ENCODE data around the gene PARD3.

DNA sequence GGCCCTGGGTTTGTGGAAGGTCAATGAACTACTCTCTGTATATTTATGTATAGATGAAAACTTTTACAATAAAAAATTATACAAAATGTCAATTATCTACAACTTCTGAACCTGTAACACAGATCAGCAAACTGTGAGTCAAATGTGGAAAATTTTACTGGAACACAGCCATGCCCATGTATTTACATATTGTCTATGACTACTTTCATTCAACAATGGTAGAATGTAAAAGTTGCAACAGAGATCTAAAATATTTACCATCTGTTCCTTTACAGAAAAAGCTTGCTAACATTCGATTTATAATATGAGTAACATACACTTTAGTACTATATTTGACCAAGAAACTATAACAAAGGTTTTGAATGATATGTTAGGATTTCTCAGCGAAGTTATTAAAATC lies 481.6 kb downstream of the PARD3 start:
- TF ChIP-seq, protein P1, sequence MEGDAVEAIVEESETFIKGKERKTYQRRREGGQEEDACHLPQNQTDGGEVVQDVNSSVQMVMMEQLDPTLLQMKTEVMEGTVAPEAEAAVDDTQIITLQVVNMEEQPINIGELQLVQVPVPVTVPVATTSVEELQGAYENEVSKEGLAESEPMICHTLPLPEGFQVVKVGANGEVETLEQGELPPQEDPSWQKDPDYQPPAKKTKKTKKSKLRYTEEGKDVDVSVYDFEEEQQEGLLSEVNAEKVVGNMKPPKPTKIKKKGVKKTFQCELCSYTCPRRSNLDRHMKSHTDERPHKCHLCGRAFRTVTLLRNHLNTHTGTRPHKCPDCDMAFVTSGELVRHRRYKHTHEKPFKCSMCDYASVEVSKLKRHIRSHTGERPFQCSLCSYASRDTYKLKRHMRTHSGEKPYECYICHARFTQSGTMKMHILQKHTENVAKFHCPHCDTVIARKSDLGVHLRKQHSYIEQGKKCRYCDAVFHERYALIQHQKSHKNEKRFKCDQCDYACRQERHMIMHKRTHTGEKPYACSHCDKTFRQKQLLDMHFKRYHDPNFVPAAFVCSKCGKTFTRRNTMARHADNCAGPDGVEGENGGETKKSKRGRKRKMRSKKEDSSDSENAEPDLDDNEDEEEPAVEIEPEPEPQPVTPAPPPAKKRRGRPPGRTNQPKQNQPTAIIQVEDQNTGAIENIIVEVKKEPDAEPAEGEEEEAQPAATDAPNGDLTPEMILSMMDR (IDR thresholded peaks at IDR 0.05), result no peak
- TF ChIP-seq POLR2A (IDR thresholded peaks at IDR 0.05), result no peak
